Stimulated activated CD4-positive, alpha-beta T cell treated with anti-CD3 and anti-CD28 coated beads, Interleukin-15, amount 100 ng/mL, for 24 hours (primary cell): ENCODE results near the gene PCIF1.
A peak's percentile ranks its signal among the peaks of the same experiment; 100 is the strongest.
"Not testable (repeated sequence)": the region's sequence is repeated elsewhere in the genome, so short reads cannot be mapped to it uniquely, and the experiment has no call there.

Source experiments
- DNase-seq: peaks from one replicate; pipeline ENCODE4 v3.0.0-alpha.2; 2020

The PCIF1 gene

GRCh38 chr20:45934586-45935415 lies at the start of gene PCIF1:
Gene PCIF1 (plus strand): TSS chr20:45934683. CDS start chr20:45939000, 4,317 bp downstream.
- DNase-seq, result peak; percentile 98

GRCh38 chr20:45886590-45887345 lies 47.7 kb upstream of the PCIF1 start:
- DNase-seq, result no peak

GRCh38 chr20:45887346-45887715 lies 47.2 kb upstream of the PCIF1 start, which contains the start of gene SPATA25:
Gene SPATA25 (minus strand): TSS chr20:45887622. CDS start chr20:45887590, 32 bp downstream.
- no peak for DNase-seq

GRCh38 chr20:45888681-45889080 lies 45.8 kb upstream of the PCIF1 start:
- DNase-seq, result no peak

GRCh38 chr20:45890077-45890984 lies 44.2 kb upstream of the PCIF1 start:
- peak; percentile 64 for DNase-seq

GRCh38 chr20:45890985-45891983 lies 43.2 kb upstream of the PCIF1 start, which contains the start of the genes CTSA and NEURL2:
Gene CTSA (plus strand): TSS chr20:45891335. CDS start chr20:45891569, 234 bp downstream.
Gene NEURL2 (minus strand): TSS chr20:45891208. CDS start chr20:45890991, 217 bp downstream.
- DNase-seq, result peak; percentile 90

- no peak for DNase-seq
Measured at GRCh38 chr20:45892049-45892825, 42.2 kb upstream of the PCIF1 start.

GRCh38 chr20:45892828-45893500 lies 41.5 kb upstream of the PCIF1 start:
- DNase-seq, result peak; percentile 32

- DNase-seq, result no peak
Measured at GRCh38 chr20:45893831-45894230, 40.7 kb upstream of the PCIF1 start.

- no peak for DNase-seq
Measured at GRCh38 chr20:45894797-45895196, 39.7 kb upstream of the PCIF1 start.

- DNase-seq, result no peak
Measured at GRCh38 chr20:45896641-45897161, 37.8 kb upstream of the PCIF1 start.

GRCh38 chr20:45897289-45897688 lies 37.2 kb upstream of the PCIF1 start:
- DNase-seq, result no peak

- no peak for DNase-seq
Measured at GRCh38 chr20:45897692-45898091, 36.8 kb upstream of the PCIF1 start.

- DNase-seq, result no peak
Measured at GRCh38 chr20:45898285-45898684, 36.2 kb upstream of the PCIF1 start.

- DNase-seq, result no peak
Measured at GRCh38 chr20:45899046-45899835, 35.2 kb upstream of the PCIF1 start.

- not testable (repeated sequence) for DNase-seq
Measured at GRCh38 chr20:45901332-45901731, 33.2 kb upstream of the PCIF1 start.

- no peak for DNase-seq
Measured at GRCh38 chr20:45902199-45902701, 32.2 kb upstream of the PCIF1 start.
